GM23338 (cell line): ENCODE results near the gene MSANTD1. TPM values are rescaled to one million over a fixed set of nuclear protein-coding genes. Genes with fewer than 3 reads are reported as not detected.

Source experiments
- ATAC-seq: fragments of 200-7000 bp; cut with Tn5 transposase; 3 replicates; pipeline ENCODE4 v1.9.1; 2020
- DNase-seq: peaks from one replicate; pipeline ENCODE4 v3.0.0-alpha.2; 2015; ENCODE audit warnings: low spot score
- H2AFZ ChIP-seq: fragments of 200-600 bp; sonication (generic); 2 replicates; pipeline ENCODE4 v1.8.0; 2016; ENCODE audit warnings: antibody characterized with exemption, mild to moderate bottlenecking, moderate library complexity
- H3F3A ChIP-seq: fragments of 200-600 bp; sonication (generic); replicated peaks from 2 replicates; pipeline ENCODE4 v1.8.0; 2017; ENCODE audit warnings: antibody characterized with exemption, mixed run types, low read depth
- H3K27ac ChIP-seq: fragments of 200-600 bp; sonication (generic); 2 replicates; pipeline ENCODE4 v1.6.1; 2016; ENCODE audit warnings: low read depth
- H3K27me3 ChIP-seq: fragments of 200-600 bp; sonication (generic); 2 replicates; pipeline ENCODE4 v1.8.0; 2016; ENCODE audit warnings: mild to moderate bottlenecking, mixed run types, moderate library complexity; ENCODE audit not compliant: insufficient read depth
- H3K36me3 ChIP-seq: fragments of 200-600 bp; sonication (generic); 2 replicates; pipeline ENCODE4 v1.8.0; 2016; ENCODE audit warnings: mild to moderate bottlenecking; ENCODE audit not compliant: insufficient read depth
- H3K4me1 ChIP-seq: fragments of 200-600 bp; sonication (generic); 2 replicates; pipeline ENCODE4 v1.8.0; 2016; ENCODE audit warnings: mild to moderate bottlenecking, moderate library complexity; ENCODE audit not compliant: insufficient read depth
- H3K4me2 ChIP-seq: fragments of 200-600 bp; sonication (generic); 2 replicates; pipeline ENCODE4 v1.7.1; 2017; ENCODE audit warnings: mixed run types
- H3K4me3 ChIP-seq: fragments of 200-600 bp; sonication (generic); 2 replicates; pipeline ENCODE4 v1.6.1; 2016; ENCODE audit warnings: mixed run types
- H3K79me2 ChIP-seq: fragments of 200-600 bp; sonication (generic); replicated peaks from 2 replicates; pipeline ENCODE4 v1.8.0; 2017; ENCODE audit warnings: mild to moderate bottlenecking; ENCODE audit not compliant: insufficient read depth
- H3K9me2 ChIP-seq: fragments of 200-600 bp; sonication (generic); 2 replicates; pipeline ENCODE4 v1.8.0; 2017; ENCODE audit not compliant: insufficient read depth
- H4K20me1 ChIP-seq: fragments of 200-600 bp; sonication (generic); replicated peaks from 2 replicates; pipeline ENCODE4 v1.8.0; 2017; ENCODE audit warnings: mild to moderate bottlenecking; ENCODE audit not compliant: insufficient read depth
- H3K27ac Mint-ChIP-seq: 2 replicates; pipeline ENCODE4 v1.8.0; 2020; ENCODE audit warnings: inconsistent platforms, mild to moderate bottlenecking, moderate library complexity, mixed read lengths
- H3K27me3 Mint-ChIP-seq: 3 replicates; pipeline ENCODE4 v1.8.0; 2022; ENCODE audit warnings: low read depth, mild to moderate bottlenecking, moderate library complexity, mixed read lengths, inconsistent platforms; ENCODE audit not compliant: insufficient read depth, poor library complexity
- H3K36me3 Mint-ChIP-seq: 3 replicates; pipeline ENCODE4 v1.8.0; 2021; ENCODE audit warnings: low read depth, mild to moderate bottlenecking, inconsistent platforms, moderate library complexity, mixed read lengths
- H3K4me1 Mint-ChIP-seq: 3 replicates; pipeline ENCODE4 v1.8.0; 2020; ENCODE audit warnings: mild to moderate bottlenecking, inconsistent platforms, mixed read lengths
- H3K4me3 Mint-ChIP-seq: 3 replicates; pipeline ENCODE4 v1.8.0; 2021; ENCODE audit warnings: moderate library complexity, mild to moderate bottlenecking, inconsistent platforms, mixed read lengths
- H3K9me3 Mint-ChIP-seq: 3 replicates; pipeline ENCODE4 v1.8.0; 2020; ENCODE audit warnings: moderate library complexity, mild to moderate bottlenecking, inconsistent platforms, mixed read lengths
- CREB1 ChIP-seq: fragments of 250-450 bp; sonication (Bioruptor Pico); IDR thresholded peaks from 2 replicates; pipeline ENCODE4 v1.5.0; 2020; ENCODE audit warnings: low read depth, mild to moderate bottlenecking, moderate library complexity
- EZH2 ChIP-seq: fragments of 200-600 bp; sonication (generic); IDR thresholded peaks from one replicate; pipeline ENCODE4 v1.8.0; 2017; ENCODE audit warnings: antibody characterized with exemption, mild to moderate bottlenecking, low read depth; ENCODE audit not compliant: unreplicated experiment
- EZH2phosphoT487 ChIP-seq: fragments of 200-600 bp; sonication (generic); IDR thresholded peaks from one replicate; pipeline ENCODE4 v1.8.1; 2018; ENCODE audit warnings: antibody characterized with exemption; ENCODE audit not compliant: unreplicated experiment
- JUNB ChIP-seq: IDR thresholded peaks from one replicate; pipeline ENCODE4 v1.6.1; 2016; ENCODE audit warnings: antibody characterized with exemption; ENCODE audit not compliant: unreplicated experiment
- NANOG ChIP-seq: IDR thresholded peaks from 2 replicates; pipeline ENCODE4 v1.6.1; 2016; ENCODE audit warnings: antibody characterized with exemption, borderline replicate concordance
- POLR2AphosphoS5 ChIP-seq: IDR thresholded peaks from 2 replicates; pipeline ENCODE4 v1.6.1; 2016; ENCODE audit warnings: antibody characterized with exemption, low read depth
- STAT1 ChIP-seq: IDR thresholded peaks from one replicate; pipeline ENCODE4 v1.6.1; 2016; ENCODE audit warnings: antibody characterized with exemption; ENCODE audit not compliant: unreplicated experiment
- ZNF114 ChIP-seq: fragments of 250-450 bp; sonication (Bioruptor Pico); IDR thresholded peaks from 2 replicates; pipeline ENCODE4 v1.5.0; 2020; ENCODE audit warnings: mild to moderate bottlenecking, moderate library complexity
- ZNF331 ChIP-seq: fragments of 250-450 bp; sonication (Bioruptor Pico); IDR thresholded peaks from 2 replicates; pipeline ENCODE4 v1.5.0; 2020; ENCODE audit warnings: low read depth, mild to moderate bottlenecking, moderate library complexity
- polyA plus RNA-seq: library from polyadenylated mRNA; unstranded; fragments of >200 nt; fragmentation: Nextera tagmentation; extraction: Ambion mirVana; gene quantifications from 2 replicates; pipeline ENCODE4 v1.2.1, GENCODE V29; 2016
- total RNA-seq: library from RNA; depleted of rRNA; stranded (reverse); fragments of >200 nt; shearing (Covaris generic); gene quantifications from 2 replicates; pipeline ENCODE4 v1.2.3, GENCODE V29; 2014
- TF ChIP-seq, protein P1 (sequence below), 2 experiments: fragments of 200-600 bp in 1 of 2; sonication (generic) in 1 of 2; conservative IDR thresholded peaks; 2 replicates each; pipeline versions ENCODE4 v1.5.1 to v1.6.1; 2016 to 2017; ENCODE audit warnings: antibody characterized with exemption in 2 of 2, low read depth in 2 of 2, mild to moderate bottlenecking in 2 of 2, moderate library complexity in 1 of 2
- TF ChIP-seq, protein P2 (sequence below): fragments of 250-450 bp; sonication (Bioruptor Pico); IDR thresholded peaks from 2 replicates; pipeline ENCODE4 v1.5.0; 2020; ENCODE audit warnings: mild to moderate bottlenecking, moderate library complexity
- TF ChIP-seq, protein P3 (sequence below): IDR thresholded peaks from one replicate; pipeline ENCODE4 v1.6.1; 2018; ENCODE audit warnings: antibody characterized with exemption; ENCODE audit not compliant: unreplicated experiment
- TF ChIP-seq, protein P4 (sequence below): IDR thresholded peaks from 2 replicates; pipeline ENCODE4 v1.6.1; 2016; ENCODE audit warnings: antibody characterized with exemption

Gene MSANTD1
- total and polyA plus RNA-seq, 2 experiments from 2014 or later, result 0.29 to 1.0 TPM

DNA sequence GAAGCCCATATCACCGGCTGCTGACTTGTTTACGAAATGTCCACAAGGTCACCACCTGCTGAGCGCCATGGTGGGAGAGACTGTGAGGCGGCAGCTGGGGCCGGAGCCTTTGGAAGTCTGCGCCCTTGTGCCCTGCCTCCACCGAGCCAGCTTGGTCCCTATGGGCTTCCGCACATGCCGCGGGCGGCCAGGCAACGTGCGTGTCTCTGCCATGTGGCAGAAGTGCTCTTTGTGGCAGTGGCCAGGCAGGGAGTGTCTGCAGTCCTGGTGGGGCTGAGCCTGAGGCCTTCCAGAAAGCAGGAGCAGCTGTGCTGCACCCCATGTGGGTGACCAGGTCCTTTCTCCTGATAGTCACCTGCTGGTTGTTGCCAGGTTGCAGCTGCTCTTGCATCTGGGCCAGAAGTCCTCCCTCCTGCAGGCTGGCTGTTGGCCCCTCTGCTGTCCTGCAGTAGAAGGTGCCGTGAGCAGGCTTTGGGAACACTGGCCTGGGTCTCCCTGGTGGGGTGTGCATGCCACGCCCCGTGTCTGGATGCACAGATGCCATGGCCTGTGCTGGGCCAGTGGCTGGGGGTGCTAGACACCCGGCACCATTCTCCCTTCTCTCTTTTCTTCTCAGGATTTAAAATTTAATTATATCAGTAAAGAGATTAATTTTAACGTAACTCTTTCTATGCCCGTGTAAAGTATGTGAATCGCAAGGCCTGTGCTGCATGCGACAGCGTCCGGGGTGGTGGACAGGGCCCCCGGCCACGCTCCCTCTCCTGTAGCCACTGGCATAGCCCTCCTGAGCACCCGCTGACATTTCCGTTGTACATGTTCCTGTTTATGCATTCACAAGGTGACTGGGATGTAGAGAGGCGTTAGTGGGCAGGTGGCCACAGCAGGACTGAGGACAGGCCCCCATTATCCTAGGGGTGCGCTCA, 8.7 kb upstream of the MSANTD1 start:
- H3K9me3 Mint-ChIP-seq, result no peaks in the 10 kb centered on the region
- no peak overlapping the region for H3K4me2 ChIP-seq
- no peak overlapping the region for H3K27ac Mint-ChIP-seq
- peaks cover 38% of the 10 kb centered on the region for H3K36me3 Mint-ChIP-seq
- H3K27me3 Mint-ChIP-seq, result peaks cover 25% of the 10 kb centered on the region
- peaks cover 50% of the 10 kb centered on the region for H3K4me1 Mint-ChIP-seq
- no peak overlapping the region for H3K4me3 ChIP-seq
- H2AFZ ChIP-seq, result no peak overlapping the region
- H3K79me2 ChIP-seq, result no peaks in the 10 kb centered on the region
- TF ChIP-seq, protein P1, sequence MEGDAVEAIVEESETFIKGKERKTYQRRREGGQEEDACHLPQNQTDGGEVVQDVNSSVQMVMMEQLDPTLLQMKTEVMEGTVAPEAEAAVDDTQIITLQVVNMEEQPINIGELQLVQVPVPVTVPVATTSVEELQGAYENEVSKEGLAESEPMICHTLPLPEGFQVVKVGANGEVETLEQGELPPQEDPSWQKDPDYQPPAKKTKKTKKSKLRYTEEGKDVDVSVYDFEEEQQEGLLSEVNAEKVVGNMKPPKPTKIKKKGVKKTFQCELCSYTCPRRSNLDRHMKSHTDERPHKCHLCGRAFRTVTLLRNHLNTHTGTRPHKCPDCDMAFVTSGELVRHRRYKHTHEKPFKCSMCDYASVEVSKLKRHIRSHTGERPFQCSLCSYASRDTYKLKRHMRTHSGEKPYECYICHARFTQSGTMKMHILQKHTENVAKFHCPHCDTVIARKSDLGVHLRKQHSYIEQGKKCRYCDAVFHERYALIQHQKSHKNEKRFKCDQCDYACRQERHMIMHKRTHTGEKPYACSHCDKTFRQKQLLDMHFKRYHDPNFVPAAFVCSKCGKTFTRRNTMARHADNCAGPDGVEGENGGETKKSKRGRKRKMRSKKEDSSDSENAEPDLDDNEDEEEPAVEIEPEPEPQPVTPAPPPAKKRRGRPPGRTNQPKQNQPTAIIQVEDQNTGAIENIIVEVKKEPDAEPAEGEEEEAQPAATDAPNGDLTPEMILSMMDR (conservative IDR thresholded peaks at IDR 0.05; ENCODE audit: low read depth in 2 of 2), result no peak
- no peak for TF ChIP-seq STAT1
- TF ChIP-seq CREB1 (CRISPR knock-in tag), result no peak
- TF ChIP-seq, protein P2, sequence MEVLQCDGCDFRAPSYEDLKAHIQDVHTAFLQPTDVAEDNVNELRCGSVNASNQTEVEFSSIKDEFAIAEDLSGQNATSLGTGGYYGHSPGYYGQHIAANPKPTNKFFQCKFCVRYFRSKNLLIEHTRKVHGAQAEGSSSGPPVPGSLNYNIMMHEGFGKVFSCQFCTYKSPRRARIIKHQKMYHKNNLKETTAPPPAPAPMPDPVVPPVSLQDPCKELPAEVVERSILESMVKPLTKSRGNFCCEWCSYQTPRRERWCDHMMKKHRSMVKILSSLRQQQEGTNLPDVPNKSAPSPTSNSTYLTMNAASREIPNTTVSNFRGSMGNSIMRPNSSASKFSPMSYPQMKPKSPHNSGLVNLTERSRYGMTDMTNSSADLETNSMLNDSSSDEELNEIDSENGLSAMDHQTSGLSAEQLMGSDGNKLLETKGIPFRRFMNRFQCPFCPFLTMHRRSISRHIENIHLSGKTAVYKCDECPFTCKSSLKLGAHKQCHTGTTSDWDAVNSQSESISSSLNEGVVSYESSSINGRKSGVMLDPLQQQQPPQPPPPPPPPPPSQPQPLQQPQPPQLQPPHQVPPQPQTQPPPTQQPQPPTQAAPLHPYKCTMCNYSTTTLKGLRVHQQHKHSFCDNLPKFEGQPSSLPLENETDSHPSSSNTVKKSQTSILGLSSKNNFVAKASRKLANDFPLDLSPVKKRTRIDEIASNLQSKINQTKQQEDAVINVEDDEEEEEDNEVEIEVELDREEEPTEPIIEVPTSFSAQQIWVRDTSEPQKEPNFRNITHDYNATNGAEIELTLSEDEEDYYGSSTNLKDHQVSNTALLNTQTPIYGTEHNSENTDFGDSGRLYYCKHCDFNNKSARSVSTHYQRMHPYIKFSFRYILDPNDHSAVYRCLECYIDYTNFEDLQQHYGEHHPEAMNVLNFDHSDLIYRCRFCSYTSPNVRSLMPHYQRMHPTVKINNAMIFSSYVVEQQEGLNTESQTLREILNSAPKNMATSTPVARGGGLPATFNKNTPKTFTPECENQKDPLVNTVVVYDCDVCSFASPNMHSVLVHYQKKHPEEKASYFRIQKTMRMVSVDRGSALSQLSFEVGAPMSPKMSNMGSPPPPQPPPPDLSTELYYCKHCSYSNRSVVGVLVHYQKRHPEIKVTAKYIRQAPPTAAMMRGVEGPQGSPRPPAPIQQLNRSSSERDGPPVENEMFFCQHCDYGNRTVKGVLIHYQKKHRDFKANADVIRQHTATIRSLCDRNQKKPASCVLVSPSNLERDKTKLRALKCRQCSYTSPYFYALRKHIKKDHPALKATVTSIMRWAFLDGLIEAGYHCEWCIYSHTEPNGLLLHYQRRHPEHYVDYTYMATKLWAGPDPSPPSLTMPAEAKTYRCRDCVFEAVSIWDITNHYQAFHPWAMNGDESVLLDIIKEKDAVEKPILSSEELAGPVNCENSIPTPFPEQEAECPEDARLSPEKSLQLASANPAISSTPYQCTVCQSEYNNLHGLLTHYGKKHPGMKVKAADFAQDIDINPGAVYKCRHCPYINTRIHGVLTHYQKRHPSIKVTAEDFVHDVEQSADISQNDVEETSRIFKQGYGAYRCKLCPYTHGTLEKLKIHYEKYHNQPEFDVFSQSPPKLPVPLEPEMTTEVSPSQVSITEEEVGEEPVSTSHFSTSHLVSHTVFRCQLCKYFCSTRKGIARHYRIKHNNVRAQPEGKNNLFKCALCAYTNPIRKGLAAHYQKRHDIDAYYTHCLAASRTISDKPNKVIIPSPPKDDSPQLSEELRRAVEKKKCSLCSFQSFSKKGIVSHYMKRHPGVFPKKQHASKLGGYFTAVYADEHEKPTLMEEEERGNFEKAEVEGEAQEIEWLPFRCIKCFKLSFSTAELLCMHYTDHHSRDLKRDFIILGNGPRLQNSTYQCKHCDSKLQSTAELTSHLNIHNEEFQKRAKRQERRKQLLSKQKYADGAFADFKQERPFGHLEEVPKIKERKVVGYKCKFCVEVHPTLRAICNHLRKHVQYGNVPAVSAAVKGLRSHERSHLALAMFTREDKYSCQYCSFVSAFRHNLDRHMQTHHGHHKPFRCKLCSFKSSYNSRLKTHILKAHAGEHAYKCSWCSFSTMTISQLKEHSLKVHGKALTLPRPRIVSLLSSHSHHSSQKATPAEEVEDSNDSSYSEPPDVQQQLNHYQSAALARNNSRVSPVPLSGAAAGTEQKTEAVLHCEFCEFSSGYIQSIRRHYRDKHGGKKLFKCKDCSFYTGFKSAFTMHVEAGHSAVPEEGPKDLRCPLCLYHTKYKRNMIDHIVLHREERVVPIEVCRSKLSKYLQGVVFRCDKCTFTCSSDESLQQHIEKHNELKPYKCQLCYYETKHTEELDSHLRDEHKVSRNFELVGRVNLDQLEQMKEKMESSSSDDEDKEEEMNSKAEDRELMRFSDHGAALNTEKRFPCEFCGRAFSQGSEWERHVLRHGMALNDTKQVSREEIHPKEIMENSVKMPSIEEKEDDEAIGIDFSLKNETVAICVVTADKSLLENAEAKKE (CRISPR knock-in tag), result no peak
- no peak for TF ChIP-seq POLR2AphosphoS5
- no peak for TF ChIP-seq JUNB
- no peak for TF ChIP-seq ZNF331
- no peak for TF ChIP-seq NANOG
- TF ChIP-seq, protein P3, sequence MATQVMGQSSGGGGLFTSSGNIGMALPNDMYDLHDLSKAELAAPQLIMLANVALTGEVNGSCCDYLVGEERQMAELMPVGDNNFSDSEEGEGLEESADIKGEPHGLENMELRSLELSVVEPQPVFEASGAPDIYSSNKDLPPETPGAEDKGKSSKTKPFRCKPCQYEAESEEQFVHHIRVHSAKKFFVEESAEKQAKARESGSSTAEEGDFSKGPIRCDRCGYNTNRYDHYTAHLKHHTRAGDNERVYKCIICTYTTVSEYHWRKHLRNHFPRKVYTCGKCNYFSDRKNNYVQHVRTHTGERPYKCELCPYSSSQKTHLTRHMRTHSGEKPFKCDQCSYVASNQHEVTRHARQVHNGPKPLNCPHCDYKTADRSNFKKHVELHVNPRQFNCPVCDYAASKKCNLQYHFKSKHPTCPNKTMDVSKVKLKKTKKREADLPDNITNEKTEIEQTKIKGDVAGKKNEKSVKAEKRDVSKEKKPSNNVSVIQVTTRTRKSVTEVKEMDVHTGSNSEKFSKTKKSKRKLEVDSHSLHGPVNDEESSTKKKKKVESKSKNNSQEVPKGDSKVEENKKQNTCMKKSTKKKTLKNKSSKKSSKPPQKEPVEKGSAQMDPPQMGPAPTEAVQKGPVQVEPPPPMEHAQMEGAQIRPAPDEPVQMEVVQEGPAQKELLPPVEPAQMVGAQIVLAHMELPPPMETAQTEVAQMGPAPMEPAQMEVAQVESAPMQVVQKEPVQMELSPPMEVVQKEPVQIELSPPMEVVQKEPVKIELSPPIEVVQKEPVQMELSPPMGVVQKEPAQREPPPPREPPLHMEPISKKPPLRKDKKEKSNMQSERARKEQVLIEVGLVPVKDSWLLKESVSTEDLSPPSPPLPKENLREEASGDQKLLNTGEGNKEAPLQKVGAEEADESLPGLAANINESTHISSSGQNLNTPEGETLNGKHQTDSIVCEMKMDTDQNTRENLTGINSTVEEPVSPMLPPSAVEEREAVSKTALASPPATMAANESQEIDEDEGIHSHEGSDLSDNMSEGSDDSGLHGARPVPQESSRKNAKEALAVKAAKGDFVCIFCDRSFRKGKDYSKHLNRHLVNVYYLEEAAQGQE, result no peak
- TF ChIP-seq, protein P4, sequence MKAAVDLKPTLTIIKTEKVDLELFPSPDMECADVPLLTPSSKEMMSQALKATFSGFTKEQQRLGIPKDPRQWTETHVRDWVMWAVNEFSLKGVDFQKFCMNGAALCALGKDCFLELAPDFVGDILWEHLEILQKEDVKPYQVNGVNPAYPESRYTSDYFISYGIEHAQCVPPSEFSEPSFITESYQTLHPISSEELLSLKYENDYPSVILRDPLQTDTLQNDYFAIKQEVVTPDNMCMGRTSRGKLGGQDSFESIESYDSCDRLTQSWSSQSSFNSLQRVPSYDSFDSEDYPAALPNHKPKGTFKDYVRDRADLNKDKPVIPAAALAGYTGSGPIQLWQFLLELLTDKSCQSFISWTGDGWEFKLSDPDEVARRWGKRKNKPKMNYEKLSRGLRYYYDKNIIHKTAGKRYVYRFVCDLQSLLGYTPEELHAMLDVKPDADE, result no peak
- no peak for TF ChIP-seq ZNF114 (CRISPR knock-in tag)
- TF ChIP-seq EZH2phosphoT487, result no peak
- no peak for TF ChIP-seq EZH2
- peaks cover 20% of the 10 kb centered on the region for H4K20me1 ChIP-seq
- ATAC-seq (no peak), DNase-seq (no peak)
- H3K27me3 ChIP-seq, result no peaks in the 10 kb centered on the region
- peaks cover 11% of the 10 kb centered on the region; the same call in 1 of the 2 replicates for H3K36me3 ChIP-seq
- 0 out of 2 replicates have a peak, but pooled peaks cover 3% of the 10 kb centered on the region for H3F3A ChIP-seq
- H3K4me1 ChIP-seq, result peaks cover 12% of the 10 kb centered on the region
- no peak overlapping the region for H3K27ac ChIP-seq
- H3K4me3 Mint-ChIP-seq, result no peak overlapping the region
- no peaks in the 10 kb centered on the region for H3K9me2 ChIP-seq
